HG02943 (cell line): ENCODE data around the gene UBAP2.

Experiments
- ATAC-seq: cut with Tn5 transposase; IDR thresholded peaks from one replicate; pipeline ENCODE4 v1.9.1; 2021; ENCODE audit warnings: mild to moderate bottlenecking, low read depth, moderate library complexity; ENCODE audit not compliant: unreplicated experiment

Gene UBAP2

GRCh38 chr9:33926746-33927485 is 121.8 kb downstream of the UBAP2 start:
- no peak for ATAC-seq

GRCh38 chr9:33924978-33925797 is 123.5 kb downstream of the UBAP2 start:
- ATAC-seq, result no peak

- no peak for ATAC-seq
Observed at GRCh38 chr9:33923998-33924701, 124.5 kb downstream of the UBAP2 start.

- ATAC-seq, result no peak
Observed at GRCh38 chr9:33923079-33923478, 125.6 kb downstream of the UBAP2 start.

GRCh38 chr9:33921967-33922895 is 126.5 kb downstream of the UBAP2 start:
- no peak for ATAC-seq

GRCh38 chr9:33919276-33919897 is 129.3 kb downstream of the UBAP2 start:
- no peak for ATAC-seq

- no peak for ATAC-seq
Observed at GRCh38 chr9:33917036-33917435, 131.7 kb downstream of the UBAP2 start.

GRCh38 chr9:33914887-33915628 is 133.6 kb downstream of the UBAP2 start:
- ATAC-seq, result no peak

- no peak for ATAC-seq
Observed at GRCh38 chr9:33913541-33913940, 135.1 kb downstream of the UBAP2 start.

GRCh38 chr9:33908749-33909148 is 139.9 kb downstream of the UBAP2 start:
- ATAC-seq, result no peak

GRCh38 chr9:33908114-33908513 is 140.6 kb downstream of the UBAP2 start:
- no peak for ATAC-seq

GRCh38 chr9:33907347-33907746 is 141.3 kb downstream of the UBAP2 start:
- no peak for ATAC-seq

- no peak for ATAC-seq
Observed at GRCh38 chr9:33906769-33907168, 141.9 kb downstream of the UBAP2 start.

- ATAC-seq, result no peak
Observed at GRCh38 chr9:33905137-33905536, 143.6 kb downstream of the UBAP2 start.

- ATAC-seq, result no peak
Observed at GRCh38 chr9:33903157-33903780, 145.4 kb downstream of the UBAP2 start.

GRCh38 chr9:33894316-33894715 is 154.4 kb downstream of the UBAP2 start:
- ATAC-seq, result no peak

- ATAC-seq, result no peak
Observed at GRCh38 chr9:33893861-33894260, 154.8 kb downstream of the UBAP2 start.

- no peak for ATAC-seq
Observed at GRCh38 chr9:33885948-33886347, 162.7 kb downstream of the UBAP2 start.
